NCI-H2107 treated with DMSO at 0.1 percent for 48 hours (cell line): ENCODE results near the gene TTLL8.

Source experiments
- DNase-seq: peaks from one replicate; lab custom pipeline; 2025; ENCODE audit not compliant: unreplicated experiment; lab: John Stamatoyannopoulos, UW

The TTLL8 gene

DNA sequence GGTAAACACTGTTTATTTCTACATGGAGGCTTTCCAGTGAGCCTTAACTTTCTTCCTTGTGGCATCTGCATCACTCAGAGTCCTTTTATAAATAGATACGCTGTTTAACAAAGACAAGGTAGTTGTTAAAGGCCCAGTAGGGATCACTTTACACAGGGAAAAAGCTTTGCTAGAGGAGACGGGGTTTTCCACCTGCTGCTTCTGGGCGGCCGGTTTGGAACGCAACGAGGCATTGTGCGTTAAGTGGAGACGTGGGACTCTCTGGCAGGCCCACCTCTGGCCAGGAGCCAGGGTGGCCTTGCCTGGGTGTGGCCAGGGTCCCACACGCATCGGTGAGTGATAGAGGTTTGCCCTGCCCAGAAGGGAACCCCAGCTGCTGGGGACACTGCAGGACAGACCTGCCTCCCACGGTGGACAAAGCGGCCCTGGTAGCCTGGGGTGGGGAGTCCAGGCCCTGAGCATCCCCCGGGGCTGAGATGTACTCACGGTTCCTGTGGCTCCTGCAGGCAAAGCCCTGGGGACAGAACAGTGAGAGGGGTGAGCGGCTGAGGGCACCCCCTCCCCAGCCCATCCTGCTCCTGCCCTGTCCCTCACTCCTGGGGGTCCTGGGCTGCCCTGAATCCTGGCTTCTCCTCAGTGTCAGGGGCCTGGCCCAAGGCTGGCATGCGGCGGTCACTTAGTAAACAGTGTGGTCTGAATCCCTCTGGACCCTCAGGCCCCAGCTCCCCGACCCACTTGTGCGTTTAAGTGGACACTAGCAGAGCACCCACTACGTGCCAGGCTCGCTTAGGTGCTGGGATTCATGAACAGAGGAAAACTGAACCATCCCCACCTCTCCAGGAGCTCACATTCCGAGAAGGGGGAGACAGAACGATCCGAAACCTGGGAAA, 49.7 kb downstream of the TTLL8 start:
- peak; percentile 84 for DNase-seq

DNA sequence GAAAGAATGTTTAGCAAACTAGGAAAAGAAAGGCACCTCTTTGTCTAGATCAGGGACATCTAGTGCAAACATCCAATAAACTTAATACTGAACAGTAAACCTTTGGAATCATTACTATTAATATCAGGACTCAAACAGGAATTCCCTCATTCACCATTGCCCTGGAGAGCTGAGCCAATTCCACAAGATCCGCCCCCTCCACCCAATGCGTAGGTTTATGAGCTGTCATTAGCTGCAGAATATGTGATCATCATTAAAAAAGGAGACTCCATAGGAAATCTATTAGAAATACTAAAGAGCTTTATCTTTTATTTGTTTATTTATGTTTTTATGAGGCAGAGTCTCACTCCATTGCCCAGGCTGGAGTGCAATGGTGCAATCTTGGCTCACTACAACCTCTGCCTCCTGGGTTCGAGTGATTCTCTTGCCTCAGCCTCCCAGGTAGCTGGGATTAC, 51.0 kb downstream of the TTLL8 start:
- peak; percentile 5 for DNase-seq

DNA sequence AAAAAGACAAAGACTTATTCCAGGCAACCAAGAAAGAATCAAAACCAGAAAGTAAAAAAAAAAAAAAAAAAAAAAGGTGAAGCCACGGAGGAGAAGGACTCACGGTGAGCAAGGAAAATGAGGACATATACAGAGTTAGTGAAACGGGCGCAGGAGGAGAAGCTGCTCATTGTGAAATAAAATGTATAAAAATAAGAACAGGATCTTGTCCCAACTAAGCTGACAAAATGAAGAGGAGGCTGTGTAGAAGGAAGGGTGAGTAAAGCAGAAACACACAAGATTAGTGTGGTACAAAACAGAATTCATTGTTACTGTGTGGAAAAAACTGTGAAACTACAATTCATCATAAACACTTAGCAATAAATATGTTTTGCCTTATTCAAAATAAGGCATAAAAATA, 53.2 kb downstream of the TTLL8 start:
- no peak for DNase-seq

DNA sequence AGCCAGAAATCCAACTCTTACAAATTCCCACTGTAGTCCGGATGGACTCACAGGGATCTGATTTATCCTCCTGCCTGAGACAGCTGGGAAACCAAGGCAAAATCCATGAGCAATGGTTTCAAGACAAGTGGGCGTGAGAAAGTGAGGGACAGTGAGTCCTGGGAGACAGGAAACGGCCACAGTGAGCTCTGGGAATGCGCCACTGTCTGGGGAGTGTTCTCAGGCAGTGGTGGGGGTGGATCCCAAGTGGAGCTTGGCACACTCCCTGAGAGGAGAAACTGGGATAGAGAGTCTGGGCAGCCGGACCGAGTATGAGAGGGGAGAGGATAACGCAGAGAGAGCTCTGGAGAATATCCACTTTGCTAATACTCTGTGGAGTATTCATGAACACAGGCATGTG, 55.3 kb downstream of the TTLL8 start:
- no peak for DNase-seq

DNA sequence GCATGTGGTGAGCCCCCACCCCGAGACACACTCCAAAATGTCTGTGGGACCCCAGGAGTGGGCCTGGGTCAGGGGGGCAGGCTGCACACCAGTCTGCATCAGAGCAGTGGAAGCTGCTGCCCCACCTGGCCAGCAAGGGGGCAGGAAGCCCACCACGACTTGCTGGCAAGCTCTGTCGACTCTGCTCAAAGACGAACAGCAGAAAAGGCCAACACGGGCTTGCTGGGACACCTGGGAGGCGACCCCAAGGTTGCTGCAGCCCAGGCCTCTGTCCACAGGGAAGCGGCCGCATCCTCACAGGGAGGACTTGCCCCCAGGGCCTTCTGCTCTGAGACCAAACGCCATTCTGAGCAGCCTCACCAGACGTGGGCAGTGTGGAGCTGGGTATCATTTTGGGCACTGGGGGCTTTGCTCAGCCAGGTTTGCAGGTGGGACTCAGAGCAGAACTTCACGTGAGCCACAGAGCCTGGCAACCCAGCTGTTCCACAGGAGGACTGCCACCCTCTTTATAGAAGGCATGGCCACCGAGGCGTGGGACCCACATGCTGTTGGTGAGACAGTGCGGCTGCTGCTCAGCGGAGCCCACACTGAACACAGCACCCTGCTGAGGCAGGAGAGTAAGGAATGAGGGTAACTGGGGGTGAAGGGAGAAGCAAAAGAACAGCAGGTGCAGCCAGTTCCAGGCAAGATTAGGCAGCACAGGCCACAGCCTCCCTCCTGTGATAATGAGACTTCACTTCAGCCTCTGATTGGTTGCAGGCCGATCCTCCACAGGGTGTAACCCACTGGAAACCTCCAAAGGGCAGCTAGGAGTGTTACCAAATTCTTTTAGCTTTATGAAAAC, 56.5 kb downstream of the TTLL8 start:
- DNase-seq = peak; percentile 77

GRCh38 chr22:50000587-50001387, 57.3 kb downstream of the TTLL8 start:
- DNase-seq = no peak

DNA sequence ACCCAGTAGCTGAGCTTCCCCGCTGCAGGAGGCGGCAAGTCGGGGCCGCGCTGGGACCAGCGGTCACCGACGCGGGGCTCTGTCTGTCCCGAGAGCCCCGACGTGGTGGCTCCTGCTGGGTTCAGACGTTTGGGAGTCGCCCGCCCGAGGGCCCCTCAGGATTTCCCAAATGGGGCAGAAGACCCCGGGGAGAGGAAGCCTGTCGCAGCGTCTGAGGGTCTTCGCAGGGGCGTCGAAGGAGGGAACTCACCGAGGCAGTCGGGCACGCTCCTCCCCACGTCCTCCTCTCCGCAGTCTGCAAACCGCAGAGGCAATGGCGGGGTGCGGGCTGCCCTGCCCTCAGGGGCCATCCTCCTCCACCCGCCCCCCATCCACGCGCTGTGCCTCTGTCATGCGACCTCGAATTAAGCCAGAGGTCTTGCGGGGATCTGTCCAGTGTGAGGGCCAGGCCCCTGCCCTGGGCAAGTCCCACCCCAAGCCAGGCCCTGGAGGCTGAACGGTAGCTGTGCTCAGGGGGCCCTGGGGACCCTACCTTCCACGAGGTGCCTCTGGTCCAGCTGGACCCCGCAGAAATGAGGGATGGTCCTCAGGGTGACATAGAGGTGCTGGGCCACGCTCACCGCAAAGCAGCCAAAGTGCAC, 58.0 kb downstream of the TTLL8 start:
- no peak for DNase-seq

GRCh38 chr22:49999063-49999945, 58.8 kb downstream of the TTLL8 start:
- no peak for DNase-seq

DNA sequence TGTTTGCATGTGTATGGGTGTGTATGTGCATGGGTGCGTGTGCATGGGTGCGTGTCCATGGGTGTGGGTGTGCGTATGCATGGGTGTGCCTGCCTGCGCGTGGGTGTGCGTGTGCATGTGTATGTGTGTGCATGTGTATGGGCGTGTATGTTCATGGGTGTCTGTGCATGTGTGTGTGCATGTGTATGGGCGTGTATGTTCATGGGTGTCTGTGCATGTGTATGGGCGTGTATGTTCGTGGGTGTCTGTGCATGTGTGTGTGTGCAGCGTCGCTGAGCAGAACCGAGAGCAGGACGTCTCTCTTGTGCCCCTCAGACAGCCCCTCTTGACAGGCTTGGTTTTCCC, 59.4 kb downstream of the TTLL8 start:
- no peak for DNase-seq

GRCh38 chr22:49997932-49998717, 60.0 kb downstream of the TTLL8 start:
- DNase-seq = no peak

DNA sequence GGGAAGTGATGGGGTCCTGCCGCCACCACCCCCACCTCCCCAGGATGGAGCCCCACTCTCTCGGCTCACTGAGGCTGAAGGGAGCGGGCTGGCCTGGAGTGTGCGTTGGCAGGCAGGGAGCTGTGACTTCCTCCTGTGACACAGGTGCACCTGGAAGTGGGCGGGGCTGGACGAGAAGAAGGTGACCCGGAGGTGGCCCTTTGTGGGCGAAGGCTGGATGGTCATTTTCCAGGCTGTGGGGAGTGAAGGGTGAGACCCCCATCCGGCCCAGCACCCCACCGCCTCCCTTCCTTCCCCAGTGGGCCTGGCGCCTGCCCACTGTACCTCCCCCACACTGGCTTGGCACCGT, 60.9 kb downstream of the TTLL8 start:
- DNase-seq = no peak

- no peak for DNase-seq
Measured at GRCh38 chr22:49996518-49997250, 61.4 kb downstream of the TTLL8 start.

GRCh38 chr22:49996119-49996517, 62.0 kb downstream of the TTLL8 start:
- no peak for DNase-seq

DNA sequence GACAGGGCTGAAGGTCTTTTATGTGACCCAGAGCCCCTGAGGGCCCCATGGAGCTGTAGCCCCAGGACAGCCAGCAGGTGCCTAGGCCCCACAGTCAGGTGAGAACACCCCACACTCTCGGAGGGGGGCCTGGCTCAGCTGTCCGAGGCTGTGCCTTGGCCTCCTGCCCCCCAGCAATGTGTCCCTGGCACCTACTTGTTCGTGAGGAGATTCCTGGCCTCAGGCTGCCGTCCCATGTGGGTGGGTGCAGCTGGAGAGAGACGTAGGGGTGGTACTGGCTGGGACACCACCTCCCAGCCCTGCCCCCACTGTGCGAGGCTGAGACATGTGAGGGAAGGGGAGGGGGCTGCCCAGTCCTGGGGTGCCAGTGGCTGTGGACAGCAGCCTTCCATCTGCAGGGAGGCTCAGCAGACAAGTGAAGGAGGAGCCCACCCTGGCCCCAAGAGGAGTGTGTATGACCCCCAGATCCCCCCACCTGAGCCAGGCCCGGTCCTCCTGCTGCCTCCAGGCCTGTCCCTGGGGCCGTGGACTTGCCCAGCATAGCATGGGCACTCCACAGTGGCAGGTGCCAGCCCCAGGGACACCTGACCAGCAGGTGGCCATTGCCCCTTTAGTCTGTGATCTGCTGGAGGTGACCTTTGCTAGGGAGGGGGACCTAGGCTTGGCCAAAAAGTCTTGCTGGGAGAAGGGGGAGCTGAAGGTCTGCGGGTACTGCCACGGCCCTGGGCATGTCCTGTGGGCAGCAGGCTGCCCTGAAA, 62.6 kb downstream of the TTLL8 start:
- DNase-seq = no peak

- no peak for DNase-seq
Measured at GRCh38 chr22:49995041-49995360, 63.1 kb downstream of the TTLL8 start.

- DNase-seq = no peak
Measured at GRCh38 chr22:49994361-49995040, 63.6 kb downstream of the TTLL8 start.

DNA sequence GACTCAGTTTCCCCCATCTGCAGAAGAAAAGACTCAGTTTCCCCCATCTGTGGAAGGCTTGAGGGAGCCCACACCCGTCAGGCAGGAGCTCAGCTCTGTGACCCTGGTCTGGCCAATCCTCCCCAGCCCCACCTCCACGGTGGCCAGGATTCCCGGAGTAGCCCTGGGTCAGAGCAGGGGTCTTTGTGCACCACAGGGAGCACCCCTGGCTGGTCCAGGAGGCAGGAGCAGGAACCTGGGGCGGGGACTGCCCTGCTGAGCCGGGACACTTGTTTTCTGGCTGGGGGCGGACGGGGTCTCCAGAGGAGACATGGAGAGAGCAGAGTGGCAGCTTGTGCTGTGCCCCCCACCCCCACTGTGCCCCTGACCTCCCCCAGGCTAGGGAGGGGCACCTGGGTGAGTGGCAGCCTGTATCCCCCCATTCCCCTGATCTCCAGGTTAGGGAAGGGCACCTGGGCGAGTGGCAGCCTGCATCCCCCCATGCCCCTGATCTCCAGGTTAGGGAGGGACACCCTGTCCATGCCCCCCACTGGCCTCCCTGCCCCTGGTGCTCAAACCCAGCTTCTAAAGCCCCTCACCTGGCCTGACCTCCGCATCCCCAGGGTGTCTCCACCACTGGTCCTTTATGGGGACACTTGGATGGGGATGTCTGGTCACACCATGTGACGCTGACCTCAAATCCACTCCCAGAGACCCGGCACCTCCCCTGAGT, 64.3 kb downstream of the TTLL8 start:
- no peak for DNase-seq
